HTR-8/SVneo (cell line): ENCODE measurements around the gene GRIN3B.

Experiments
- DNase-seq: peaks from one replicate; pipeline ENCODE4 v3.0.0; 2011; ENCODE audit warnings: low spot score, mixed read lengths; ENCODE audit not compliant: insufficient read length
- FAIRE-seq: peaks from 2 replicates; lab custom pipeline; 2011; peaks lifted over from hg19 to GRCh38; lab: Jason Lieb, UNC

GRIN3B gene

DNA sequence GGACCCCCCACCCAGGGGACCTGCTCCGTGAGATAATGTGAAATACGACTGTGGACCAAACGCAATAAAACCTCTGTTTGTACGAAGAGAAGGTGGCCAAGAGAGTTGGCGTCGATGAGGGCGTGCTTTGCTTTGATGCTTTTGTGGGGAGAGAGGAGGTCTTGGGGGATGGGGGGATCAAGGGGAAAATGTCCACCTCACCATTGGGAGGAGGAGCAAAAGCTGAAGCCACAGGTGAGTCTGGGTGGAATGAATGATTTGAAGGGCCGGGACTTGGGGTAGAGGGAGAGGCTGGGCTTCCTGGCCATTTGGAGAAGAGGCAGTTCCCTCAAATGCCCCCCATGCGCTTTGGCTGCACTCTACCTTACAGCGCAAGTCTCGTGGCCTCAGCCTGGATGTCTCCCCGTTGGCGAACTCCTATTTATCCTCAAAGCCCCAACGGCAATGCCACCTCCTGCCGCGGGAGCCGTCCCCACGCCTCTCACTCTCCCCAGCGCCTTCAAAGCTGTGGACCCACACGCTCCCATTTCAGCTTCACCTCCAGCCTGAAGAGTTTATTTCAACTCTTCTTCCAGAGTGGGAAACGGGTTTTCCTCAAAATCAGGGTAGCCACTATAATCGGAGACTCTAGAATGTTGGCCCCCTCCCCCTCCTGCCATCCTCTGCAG lies 38.9 kb downstream of the GRIN3B start:
- no peak for FAIRE-seq
- no peak for DNase-seq

DNA sequence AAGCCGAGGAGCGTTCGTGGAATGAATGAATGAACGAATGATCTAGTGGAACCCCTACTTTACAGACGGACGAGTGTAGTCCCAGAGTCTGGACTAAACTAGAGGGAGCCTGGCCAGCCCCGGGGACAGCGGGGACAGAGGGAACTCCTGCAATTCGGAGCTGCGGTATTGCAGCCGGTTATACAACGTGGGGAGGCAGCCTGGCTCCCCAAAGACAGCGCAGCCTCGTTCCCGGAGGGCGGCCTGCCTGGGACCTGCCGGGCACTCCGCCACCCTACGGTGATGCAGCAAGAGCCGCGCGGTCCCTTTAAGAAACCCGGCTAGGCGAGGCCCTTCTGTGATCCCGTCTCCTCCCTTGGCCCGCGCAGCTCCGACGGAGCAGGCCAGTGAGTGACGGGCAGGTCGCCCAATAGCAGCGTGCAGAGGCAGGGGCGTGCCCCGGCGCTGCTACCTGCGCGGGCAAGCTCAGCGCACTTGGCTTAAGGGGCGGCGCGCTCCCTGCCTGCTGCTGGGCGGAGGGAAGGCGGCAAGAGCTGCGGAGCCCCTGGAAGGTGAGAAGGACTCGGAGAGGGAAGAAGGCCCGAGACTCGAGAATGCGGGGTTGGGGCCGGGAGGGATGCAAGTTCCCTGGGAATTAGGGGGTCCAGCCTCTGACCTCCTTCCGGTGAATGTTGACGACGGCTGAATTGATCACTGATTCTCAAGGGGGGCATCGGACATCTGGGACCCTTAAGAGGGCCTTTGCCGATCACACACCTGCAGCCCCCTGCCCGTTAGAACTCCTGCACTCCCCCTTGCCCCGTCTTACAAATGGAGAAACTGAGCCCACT lies 39.6 kb downstream of the GRIN3B start, which contains the start of gene ABCA7:
TSS of gene ABCA7 (plus strand) at position 462 of the 830 bp plus-strand sequence. CDS start 1,255 bp downstream, outside the sequence.
- FAIRE-seq, result peak; percentile 96
- DNase-seq, result peak; percentile 96

DNA sequence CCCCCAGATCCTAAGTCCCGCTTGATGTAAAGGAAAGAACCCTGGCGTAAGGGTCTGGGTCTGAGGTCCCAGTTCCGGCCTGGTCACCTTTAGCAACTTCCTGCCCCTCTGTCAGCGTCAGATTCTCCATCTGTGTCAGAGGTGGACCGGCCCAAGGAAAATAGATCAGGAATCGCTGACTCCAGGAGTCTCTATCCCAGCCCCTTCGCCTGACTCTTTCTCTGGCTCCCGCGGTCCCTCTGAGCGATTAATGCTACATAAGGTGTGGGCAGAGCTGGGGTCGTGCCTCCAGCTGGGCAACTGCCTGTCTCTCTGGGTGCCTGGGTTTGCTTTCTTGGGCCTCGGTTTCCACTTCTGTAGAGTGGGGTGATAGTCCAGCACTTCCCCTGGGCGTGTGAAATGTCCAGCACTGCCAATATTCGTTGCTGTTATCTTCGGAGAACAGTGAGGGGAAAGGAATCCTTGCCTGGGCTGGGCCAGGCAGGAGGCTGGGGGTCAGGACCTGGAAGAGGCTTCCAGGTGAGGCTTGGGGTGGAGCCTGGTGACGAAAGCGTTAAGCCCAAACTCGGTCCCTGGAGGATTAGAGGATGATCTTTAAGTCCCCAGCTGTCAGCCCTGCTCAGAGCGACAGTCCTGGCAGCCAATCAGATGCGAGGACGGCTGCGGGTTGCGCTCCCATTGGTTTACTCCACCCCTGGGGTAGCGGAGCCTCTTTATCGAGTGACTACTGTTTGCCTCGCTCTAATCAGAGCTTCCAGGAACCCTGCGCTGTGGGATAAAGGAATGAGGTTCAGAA lies 40.5 kb downstream of the GRIN3B start:
- FAIRE-seq, result no peak
- DNase-seq, result peak; percentile 95

DNA sequence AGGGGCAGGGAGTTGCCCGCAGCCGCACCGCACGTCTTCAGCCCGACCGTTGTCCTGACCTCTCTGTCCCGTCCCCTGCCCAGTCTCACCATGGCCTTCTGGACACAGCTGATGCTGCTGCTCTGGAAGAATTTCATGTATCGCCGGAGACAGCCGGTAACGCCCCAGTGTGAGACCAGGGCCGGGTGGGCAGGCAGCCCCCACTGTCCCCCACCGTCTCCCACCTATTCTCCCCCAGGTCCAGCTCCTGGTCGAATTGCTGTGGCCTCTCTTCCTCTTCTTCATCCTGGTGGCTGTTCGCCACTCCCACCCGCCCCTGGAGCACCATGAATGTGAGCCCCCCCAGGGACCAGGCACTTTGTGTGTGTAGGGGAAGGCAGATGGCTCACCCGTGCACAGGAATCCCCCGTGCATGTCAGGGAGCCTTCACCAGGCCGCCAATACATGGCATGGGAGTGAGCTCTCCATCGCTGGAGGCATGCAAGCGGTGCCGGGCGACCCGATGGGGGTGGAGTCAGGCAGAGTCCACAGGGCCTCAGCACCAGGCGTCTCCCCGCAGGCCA lies 41.1 kb downstream of the GRIN3B start:
- FAIRE-seq (no peak), DNase-seq (no peak)

DNA sequence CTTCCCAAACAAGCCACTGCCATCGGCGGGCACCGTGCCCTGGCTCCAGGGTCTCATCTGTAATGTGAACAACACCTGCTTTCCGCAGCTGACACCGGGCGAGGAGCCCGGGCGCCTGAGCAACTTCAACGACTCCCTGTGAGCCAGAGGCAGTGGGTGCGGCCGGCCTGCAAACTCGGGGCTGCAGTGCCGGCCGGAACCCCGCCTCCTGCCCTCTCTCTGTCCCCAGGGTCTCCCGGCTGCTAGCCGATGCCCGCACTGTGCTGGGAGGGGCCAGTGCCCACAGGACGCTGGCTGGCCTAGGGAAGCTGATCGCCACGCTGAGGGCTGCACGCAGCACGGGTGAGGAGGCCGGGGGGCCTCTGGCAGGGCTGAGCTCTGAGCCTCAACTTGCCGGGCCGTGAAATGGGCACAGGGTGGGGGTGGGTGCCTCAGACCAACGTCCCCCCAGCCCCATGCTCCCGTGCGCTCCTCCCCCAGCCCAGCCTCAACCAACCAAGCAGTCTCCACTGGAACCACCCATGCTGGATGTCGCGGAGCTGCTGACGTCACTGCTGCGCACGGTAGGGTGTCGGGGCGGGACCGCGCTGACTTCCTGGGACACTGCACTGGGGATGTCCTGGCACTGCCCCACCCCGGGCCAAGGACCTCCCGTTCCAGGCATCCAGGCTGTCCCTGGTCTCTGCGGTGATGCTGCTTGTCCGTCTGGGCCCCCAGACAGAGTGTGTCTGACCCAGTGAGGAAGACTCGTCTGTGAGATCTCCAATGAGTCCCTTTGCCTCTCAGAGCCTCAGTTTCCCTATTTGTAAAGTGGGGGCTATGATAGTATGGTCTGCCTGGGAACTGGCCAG lies 41.8 kb downstream of the GRIN3B start:
- FAIRE-seq (no peak), DNase-seq (no peak)

DNA sequence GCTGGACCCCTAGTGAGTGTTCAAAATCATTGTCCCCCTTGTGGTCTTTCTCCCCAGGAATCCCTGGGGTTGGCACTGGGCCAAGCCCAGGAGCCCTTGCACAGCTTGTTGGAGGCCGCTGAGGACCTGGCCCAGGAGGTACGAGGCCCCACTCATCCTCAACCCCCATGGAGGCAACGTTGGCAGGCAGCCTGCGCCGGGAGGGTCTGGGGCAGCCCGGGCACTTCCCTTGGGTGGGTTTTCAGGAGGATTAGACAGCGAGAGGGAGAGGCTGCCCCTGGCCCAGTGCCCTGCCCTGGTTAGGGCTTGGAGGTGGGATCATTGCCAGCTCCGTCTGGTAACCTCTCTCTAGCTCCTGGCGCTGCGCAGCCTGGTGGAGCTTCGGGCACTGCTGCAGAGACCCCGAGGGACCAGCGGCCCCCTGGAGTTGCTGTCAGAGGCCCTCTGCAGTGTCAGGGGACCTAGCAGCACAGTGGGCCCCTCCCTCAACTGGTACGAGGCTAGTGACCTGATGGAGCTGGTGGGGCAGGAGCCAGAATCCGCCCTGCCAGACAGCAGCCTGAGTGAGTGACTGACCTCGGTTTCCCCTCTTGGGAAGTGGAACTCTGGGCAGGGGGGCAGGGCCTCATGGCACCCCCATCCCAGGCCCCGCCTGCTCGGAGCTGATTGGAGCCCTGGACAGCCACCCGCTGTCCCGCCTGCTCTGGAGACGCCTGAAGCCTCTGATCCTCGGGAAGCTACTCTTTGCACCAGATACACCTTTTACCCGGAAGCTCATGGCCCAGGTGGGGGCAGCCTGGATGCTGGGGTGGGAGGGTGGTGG lies 42.7 kb downstream of the GRIN3B start:
- DNase-seq (no peak), FAIRE-seq (no peak)

DNA sequence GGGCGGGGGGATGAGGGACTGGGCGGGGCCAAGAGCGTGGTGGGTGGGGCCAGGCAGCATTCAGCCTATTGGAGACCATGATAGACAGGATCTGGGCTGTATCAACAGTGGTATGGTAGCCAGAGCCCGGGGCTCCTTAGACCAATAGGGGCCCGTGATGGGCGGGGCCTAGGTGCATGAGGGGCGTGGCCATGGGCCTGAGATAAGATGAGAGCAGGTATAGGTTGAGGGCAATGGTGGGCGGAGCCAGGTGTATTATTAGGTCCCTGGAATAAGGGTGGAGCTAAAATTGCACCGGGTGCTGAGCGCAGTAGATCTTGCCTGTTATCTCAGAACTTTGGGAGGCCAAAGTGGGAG lies 45.0 kb downstream of the GRIN3B start:
- FAIRE-seq (no peak), DNase-seq (no peak)

DNA sequence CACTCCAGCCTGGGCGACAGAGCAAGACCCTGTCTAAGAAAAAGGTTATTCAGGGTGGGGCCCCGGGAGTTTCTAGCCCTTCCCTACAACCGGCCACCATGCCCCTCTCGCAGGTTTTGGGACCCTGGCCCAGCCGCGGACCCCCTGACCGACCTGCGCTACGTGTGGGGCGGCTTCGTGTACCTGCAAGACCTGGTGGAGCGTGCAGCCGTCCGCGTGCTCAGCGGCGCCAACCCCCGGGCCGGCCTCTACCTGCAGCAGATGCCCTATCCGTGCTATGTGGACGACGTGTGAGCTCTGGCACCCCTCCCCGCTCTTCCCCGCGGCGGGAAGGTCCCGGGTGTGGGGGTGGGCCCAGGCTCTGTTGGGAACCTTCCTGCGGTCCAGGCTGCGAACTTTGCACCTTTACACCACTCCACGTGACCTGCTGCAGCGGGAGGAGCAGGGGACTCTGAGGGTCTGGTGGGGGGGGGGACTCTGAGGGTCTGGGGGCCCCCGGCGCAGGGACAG lies 46.0 kb downstream of the GRIN3B start:
- FAIRE-seq, result no peak
- no peak for DNase-seq

DNA sequence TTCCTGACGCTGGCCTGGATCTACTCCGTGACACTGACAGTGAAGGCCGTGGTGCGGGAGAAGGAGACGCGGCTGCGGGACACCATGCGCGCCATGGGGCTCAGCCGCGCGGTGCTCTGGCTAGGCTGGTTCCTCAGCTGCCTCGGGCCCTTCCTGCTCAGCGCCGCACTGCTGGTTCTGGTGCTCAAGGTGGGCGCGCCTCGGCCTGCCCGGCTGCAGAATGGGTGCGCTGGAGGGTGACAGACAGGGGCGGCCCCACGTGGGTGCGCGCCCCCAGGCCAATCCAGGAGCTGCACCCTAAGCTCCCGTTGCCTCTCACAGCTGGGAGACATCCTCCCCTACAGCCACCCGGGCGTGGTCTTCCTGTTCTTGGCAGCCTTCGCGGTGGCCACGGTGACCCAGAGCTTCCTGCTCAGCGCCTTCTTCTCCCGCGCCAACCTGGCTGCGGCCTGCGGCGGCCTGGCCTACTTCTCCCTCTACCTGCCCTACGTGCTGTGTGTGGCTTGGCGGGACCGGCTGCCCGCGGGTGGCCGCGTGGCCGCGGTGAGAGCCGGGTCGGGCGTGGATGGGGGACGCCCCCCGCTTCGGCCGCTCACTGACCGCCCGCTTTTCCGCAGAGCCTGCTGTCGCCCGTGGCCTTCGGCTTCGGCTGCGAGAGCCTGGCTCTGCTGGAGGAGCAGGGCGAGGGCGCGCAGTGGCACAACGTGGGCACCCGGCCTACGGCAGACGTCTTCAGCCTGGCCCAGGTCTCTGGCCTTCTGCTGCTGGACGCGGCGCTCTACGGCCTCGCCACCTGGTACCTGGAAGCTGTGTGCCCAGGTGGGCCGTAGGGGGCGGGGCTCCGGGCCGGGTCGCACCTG lies 46.8 kb downstream of the GRIN3B start:
- no peak for FAIRE-seq
- DNase-seq, result no peak

DNA sequence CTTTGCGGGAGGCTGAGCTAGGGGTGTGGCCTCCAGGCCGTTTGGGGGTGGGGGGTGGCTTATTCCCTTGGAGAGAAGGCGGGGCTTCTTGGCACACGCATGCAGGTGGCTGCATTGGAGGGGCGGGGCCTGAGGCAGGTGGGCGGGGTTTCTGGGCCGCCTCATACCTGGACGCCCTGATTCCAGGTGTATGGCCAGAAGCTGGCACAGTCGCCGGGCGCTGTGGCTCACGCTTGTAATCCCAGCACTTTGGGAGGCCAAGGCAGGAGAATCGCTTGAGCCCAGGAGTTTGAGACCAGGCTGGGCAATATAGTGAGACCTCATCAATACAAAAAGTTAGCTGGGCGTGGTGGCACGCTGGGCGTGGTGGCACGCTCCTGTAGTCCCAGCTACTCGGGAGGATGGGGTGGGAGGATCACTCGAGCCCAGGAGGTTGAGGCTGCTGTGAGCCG lies 47.5 kb downstream of the GRIN3B start:
- FAIRE-seq (no peak), DNase-seq (no peak)

DNA sequence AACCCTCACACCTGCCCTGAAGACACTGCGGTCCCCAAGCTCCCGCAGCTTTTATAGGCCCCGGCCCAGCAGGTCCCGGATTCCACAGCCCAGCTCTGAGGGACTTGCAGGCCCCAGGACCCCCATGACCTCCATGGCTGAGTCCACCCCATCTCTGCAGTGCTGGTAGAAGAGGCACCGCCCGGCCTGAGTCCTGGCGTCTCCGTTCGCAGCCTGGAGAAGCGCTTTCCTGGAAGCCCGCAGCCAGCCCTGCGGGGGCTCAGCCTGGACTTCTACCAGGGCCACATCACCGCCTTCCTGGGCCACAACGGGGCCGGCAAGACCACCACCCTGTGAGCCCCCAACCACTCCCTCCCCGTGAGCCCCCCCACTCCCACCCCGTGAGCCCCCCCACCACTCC lies 48.9 kb downstream of the GRIN3B start:
- DNase-seq, result no peak
- FAIRE-seq, result no peak

DNA sequence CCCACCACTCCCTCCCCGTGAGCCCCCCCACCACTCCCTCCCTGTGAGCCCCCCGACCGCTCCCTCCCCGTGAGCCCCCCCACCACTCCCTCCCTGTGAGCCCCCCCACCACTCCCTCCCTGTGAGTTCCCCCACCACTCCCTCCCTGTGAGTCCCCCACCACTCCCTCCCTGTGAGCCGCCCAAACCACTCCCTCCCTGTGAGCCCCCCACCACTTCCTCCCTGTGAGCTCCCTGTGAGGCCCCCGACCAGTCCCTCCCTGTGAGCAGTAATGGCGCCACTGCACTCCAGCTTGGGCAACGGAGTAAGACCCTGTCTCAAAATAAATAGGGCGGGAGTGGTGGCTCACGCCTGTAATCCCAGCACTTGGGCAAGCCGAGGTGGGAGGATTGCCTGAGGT lies 49.6 kb downstream of the GRIN3B start:
- DNase-seq (no peak), FAIRE-seq (no peak)

DNA sequence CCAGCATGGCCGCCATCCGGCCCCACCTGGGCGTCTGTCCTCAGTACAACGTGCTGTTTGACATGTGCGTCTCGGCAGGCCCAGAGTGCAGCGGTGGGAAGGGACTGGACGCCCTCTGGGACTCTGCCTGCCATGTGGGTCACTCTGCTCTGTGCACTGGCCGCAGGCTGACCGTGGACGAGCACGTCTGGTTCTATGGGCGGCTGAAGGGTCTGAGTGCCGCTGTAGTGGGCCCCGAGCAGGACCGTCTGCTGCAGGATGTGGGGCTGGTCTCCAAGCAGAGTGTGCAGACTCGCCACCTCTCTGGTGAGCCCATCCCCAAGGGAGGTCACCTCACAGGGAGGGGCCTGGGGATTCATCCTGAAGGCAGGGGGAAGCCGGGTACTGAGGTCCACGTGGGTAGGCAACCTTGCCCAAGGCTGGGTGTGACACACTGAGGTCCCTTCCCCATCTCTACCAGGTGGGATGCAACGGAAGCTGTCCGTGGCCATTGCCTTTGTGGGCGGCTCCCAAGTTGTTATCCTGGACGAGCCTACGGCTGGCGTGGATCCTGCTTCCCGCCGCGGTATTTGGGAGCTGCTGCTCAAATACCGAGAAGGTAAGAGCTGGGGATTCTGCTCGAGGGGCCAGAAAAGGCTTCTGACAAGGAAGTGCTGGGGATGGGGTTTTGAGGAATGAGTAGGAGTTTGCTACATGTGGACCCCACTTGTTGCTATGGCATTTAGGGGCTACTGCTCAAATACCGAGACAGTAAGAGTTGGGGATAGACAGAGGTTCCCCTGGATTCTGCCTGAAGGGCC lies 51.0 kb downstream of the GRIN3B start:
- FAIRE-seq (no peak), DNase-seq (no peak)

DNA sequence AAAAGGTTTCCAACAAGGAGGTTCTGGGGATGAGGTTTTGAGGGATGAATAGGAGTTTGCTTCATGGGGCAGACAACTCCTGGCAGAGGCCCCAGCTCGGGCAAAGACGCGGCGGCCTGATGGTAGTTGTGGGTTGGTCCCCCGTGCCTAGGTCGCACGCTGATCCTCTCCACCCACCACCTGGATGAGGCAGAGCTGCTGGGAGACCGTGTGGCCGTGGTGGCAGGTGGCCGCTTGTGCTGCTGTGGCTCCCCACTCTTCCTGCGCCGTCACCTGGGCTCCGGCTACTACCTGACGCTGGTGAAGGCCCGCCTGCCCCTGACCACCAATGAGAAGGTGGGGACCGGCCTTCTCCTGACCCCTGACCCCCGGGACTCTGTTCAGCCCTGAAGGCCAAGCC lies 51.6 kb downstream of the GRIN3B start:
- DNase-seq (no peak), FAIRE-seq (no peak)

DNA sequence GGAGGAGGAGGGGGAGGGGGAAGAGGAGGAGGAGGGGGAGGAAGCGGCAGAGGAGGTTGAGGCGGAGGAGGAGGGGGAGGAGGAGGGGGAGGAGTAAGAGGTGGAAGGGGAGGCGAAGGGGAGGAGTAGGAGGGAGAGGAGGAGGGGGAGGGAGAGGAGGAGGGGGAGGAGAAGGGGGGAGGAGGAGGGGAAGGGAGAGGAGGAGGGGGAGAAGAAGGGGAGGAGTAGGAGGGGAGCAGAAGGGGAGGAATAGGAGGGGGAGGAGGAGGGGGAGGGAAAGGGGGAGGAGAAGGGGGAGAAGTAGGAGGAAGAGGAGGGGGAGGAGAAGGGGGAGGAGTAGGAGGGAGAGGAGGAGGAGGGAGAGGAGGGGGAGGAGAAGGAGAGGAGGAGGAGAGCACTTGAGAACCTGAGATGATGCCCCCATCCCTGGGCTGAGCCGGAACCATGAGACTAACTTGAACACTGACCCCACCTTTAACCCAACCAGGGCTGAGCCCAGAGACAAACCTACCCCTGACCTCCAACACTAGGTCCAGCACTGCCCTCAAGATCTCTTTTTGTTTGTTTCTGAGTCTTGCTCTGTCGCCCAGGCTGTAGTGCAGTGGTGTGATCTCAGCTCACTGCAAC lies 52.2 kb downstream of the GRIN3B start:
- DNase-seq, result no peak
- no peak for FAIRE-seq
